Body of pancreas (tissue), 4 donors: ENCODE data around the gene LMX1A. TPM values are rescaled to one million over a fixed set of nuclear protein-coding genes. Genes with fewer than 3 reads are reported as not detected.

ENCODE experiments used
- ATAC-seq: fragments of 150-250 bp; one replicate; pipeline ENCODE4 v1.9.1; 2016
- DNase-seq, 4 donors: peaks; one replicate each; pipeline ENCODE4 v3.0.0-alpha.2; 2019
- H3K27ac ChIP-seq, 4 donors: fragments of 200-600 bp; sonication (generic); 1 replicate in 3 of 4; 2 replicates in 1 of 4; pipeline versions ENCODE4 v1.5.1 to v1.6.1; 2016 to 2019; ENCODE audit warnings: mild to moderate bottlenecking in 1 of 4, mixed read lengths in 1 of 4, moderate library complexity in 1 of 4
- H3K27me3 ChIP-seq, 2 donors: fragments of 200-600 bp; sonication (generic); one replicate each; pipeline ENCODE4 v1.6.0; 2016; ENCODE audit warnings: mild to moderate bottlenecking in 1 of 2
- H3K36me3 ChIP-seq, 2 donors: fragments of 200-600 bp; sonication (generic); replicated peaks in 1 of 2; 2 replicates each; pipeline ENCODE4 v1.5.1; 2016; ENCODE audit warnings: low read depth in 2 of 2; ENCODE audit not compliant: insufficient read depth in 1 of 2
- H3K4me1 ChIP-seq: fragments of 200-600 bp; sonication (generic); one replicate; pipeline ENCODE4 v1.6.0; 2016
- H3K4me3 ChIP-seq, 2 donors: fragments of 200-600 bp; sonication (generic); 1 replicate in 1 of 2; 2 replicates in 1 of 2; pipeline ENCODE4 v1.5.1; 2016 to 2019
- H3K9me3 ChIP-seq, 3 donors: fragments of 200-600 bp; sonication (generic); 1 replicate in 2 of 3; 2 replicates in 1 of 3; pipeline ENCODE4 v1.5.1; 2016
- POLR2A ChIP-seq, 3 donors: fragments of 450-650 bp; IDR thresholded peaks; one replicate each; pipeline ENCODE4 v1.6.1; 2016; ENCODE audit warnings: antibody characterized with exemption in 3 of 3, mild to moderate bottlenecking in 2 of 3
- WGBS, 2 donors: methylation state at CpG; one replicate each; pipeline ENCODE4 v1.1.5; 2017; 5-methylcytosine and 5-hydroxymethylcytosine counted together
- intact Hi-C: fragments of 100-400 bp; cut with DNase I; formaldehyde crosslinking; loops from one replicate; pipeline ENCODE4 v1.15.1; 2023
- total RNA-seq, 2 donors: library from RNA; depleted of rRNA; stranded (reverse); fragments of >200 nt; gene quantifications; one replicate each; pipeline ENCODE4 v1.1.0, GENCODE V29; 2016
- TF ChIP-seq, protein P1 (sequence below), 7 experiments: fragments of 450-650 bp in 4 of 7; fragments of 200-600 bp in 3 of 7; sonication (generic) in 3 of 7; IDR thresholded peaks; one replicate each; pipeline ENCODE4 v1.5.1; 2016 to 2019; ENCODE audit warnings: antibody characterized with exemption in 7 of 7

LMX1A gene
- total RNA-seq, 2 donors from 2014 or later, result not detected

DNA sequence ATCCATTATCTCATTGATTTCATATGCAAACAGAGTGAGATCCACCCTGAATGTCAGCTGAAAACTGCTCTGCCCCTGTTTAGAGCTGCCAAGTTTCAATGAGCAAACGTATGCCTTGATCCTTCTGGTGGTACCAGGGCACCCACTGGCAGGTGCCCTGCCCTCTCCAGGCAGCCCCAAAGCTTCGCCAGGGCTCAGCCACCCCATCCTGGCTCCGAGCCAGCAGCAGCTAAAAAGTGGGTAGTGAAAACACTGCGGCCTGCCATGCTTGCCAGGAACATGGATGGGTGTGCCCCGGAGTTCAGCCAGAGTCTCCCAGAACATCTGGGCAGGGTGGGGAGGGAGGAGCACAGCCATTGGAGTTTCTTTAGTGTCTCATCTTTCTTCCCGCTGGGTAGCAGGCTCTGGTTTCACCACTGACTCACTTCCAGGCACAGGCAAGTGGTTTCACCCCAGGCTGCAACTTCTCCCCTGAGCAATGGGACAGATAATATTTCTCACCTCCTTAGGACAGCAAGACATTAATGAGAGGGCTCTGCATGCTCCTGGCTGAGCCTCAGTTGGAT is 8.1 kb upstream of the LMX1A start:
- no peaks in the 10 kb centered on the region for H3K9me3 ChIP-seq
- no peak for TF ChIP-seq POLR2A (IDR thresholded peaks at IDR 0.05)
- TF ChIP-seq, protein P1, sequence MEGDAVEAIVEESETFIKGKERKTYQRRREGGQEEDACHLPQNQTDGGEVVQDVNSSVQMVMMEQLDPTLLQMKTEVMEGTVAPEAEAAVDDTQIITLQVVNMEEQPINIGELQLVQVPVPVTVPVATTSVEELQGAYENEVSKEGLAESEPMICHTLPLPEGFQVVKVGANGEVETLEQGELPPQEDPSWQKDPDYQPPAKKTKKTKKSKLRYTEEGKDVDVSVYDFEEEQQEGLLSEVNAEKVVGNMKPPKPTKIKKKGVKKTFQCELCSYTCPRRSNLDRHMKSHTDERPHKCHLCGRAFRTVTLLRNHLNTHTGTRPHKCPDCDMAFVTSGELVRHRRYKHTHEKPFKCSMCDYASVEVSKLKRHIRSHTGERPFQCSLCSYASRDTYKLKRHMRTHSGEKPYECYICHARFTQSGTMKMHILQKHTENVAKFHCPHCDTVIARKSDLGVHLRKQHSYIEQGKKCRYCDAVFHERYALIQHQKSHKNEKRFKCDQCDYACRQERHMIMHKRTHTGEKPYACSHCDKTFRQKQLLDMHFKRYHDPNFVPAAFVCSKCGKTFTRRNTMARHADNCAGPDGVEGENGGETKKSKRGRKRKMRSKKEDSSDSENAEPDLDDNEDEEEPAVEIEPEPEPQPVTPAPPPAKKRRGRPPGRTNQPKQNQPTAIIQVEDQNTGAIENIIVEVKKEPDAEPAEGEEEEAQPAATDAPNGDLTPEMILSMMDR (IDR thresholded peaks at IDR 0.05), result no peak
- DNase-seq, result no peak
- H3K4me3 ChIP-seq, result no peak overlapping the region
- 11 to 21% methylated on average over 4 to 6 of the region's 6 CpGs for WGBS, 2 donors
- H3K27ac ChIP-seq, result no peak overlapping the region
- no peaks in the 10 kb centered on the region for H3K4me1 ChIP-seq
- H3K36me3 ChIP-seq, result no peaks in the 10 kb centered on the region
- H3K27me3 ChIP-seq, result no peaks in the 10 kb centered on the region
- intact Hi-C loops, result no loop called here
- ATAC-seq, result no peak

DNA sequence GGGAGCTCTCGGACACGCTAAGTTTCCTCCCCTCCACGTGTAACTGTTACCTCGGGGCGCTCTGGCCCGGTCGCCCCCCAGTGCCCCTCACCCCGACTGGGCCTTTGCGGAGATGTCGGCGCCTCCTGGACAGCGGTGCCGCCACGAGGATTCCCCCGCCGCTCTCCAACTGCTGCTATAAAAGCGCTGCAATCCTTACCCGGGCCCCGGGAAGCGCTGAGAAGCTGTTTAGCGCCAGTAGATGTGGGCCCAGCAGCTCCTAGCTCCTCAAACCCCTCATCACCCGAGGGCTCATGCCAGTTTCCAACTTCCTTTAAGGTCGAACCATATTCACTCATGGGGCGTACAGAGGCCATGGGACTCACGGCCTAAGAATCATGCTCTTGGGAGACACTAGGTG is 361 bp upstream of the LMX1A start:
- Histone ChIP-seq H3K36me3 (no peaks in the 10 kb centered on the region), H3K9me3 (no peaks in the 10 kb centered on the region), H3K4me1 (peaks cover 33% of the 10 kb centered on the region), H3K27me3 (peaks cover 0 to 21% of the 10 kb centered on the region in 2 donors), H3K4me3 (no peak overlapping the region), H3K27ac (no peak overlapping the region)
- intact Hi-C loops, result no loop called here
- TF ChIP-seq, protein P1 (IDR thresholded peaks at IDR 0.05), result no peak
- no peak for TF ChIP-seq POLR2A (IDR thresholded peaks at IDR 0.05)
- ATAC-seq (no peak), DNase-seq (no peak)
- 14 to 35% methylated on average over 15 to 25 of the region's 25 CpGs for WGBS, 2 donors

DNA sequence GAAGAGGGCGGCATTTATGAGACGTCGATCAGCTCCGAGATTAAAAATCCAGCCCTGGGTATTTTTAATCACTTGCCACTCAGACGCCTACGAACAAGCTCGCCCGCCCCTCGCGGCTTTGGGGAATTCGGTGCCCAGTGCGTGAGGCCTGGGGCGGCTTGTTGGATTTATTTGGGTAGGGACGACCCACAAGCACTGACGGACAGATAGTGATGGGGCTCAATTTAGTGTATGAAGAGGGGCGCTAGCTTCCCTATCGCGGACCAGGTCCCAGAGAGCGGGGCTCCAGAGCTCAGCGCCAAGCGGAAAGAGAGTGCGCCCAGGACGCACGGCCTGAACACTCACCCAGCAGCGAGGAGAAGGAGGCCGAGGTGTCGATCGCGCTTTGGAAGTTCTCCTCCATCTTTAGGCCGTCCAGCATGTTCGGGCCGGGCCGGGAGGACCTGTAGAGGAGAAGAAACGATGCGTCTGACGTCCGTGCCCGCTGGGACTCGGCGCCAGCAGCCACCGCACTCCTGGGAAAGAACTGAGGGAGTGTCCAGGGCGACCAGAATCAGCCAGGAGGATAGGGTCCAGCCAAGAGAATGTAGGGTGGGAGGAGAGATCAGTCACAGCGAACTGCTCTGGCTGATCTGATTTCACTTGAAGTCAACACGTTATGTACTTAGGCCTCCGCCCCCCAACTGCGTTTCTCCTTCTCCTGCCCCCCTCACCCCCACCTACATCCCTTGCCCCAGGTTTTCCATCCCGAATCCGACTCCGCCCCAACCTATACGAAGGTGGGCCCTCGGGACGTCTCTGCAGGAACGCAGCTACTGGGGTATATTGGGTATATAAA is 1.2 kb downstream of the LMX1A start:
- TF ChIP-seq, protein P1 (IDR thresholded peaks at IDR 0.05), result no peak
- TF ChIP-seq POLR2A (IDR thresholded peaks at IDR 0.05), result no peak
- peaks cover 34% of the 10 kb centered on the region for H3K4me1 ChIP-seq
- H3K27me3 ChIP-seq, result peaks cover 0 to 30% of the 10 kb centered on the region in 2 donors
- no peak overlapping the region for H3K4me3 ChIP-seq
- H3K9me3 ChIP-seq, result no peaks in the 10 kb centered on the region
- WGBS, 2 donors, result 2 to 3% methylated on average over 53 of the region's 53 CpGs
- no peak overlapping the region for H3K27ac ChIP-seq
- no peaks in the 10 kb centered on the region for H3K36me3 ChIP-seq
- intact Hi-C loops, result no loop called here
- ATAC-seq, result no peak
- DNase-seq, result no peak

DNA sequence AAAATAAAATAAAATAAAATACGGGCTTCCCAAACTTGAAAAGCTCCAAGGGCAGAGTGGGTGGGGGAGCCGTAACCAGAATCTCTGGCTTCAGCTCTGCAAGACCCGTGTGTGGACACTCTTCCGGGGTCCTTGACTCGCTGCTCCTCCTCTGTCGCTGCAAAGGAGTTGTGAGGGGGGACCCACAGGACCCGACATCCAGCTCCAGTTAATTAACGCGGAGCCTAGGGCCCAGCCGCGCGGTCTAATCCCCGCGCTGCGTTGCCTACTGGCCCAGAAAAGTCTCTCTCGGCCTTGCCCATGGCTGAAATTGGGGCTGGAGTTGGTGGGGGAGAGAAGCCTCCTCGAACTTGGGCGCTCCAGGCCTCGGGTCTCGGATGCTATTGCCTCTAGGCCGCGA is 1.8 kb downstream of the LMX1A start:
- ATAC-seq (no peak), DNase-seq (no peak)
- intact Hi-C loops, result no loop called here
- H3K4me3 ChIP-seq, result no peak overlapping the region
- H3K27ac ChIP-seq, result no peak overlapping the region
- H3K36me3 ChIP-seq, result no peaks in the 10 kb centered on the region
- peaks cover 34% of the 10 kb centered on the region for H3K4me1 ChIP-seq
- TF ChIP-seq POLR2A (IDR thresholded peaks at IDR 0.05), result no peak
- TF ChIP-seq, protein P1 (IDR thresholded peaks at IDR 0.05), result no peak
- 3 to 6% methylated on average over 22 of the region's 22 CpGs for whole genome bisulfite sequencing, 2 donors
- peaks cover 0 to 30% of the 10 kb centered on the region in 2 donors for H3K27me3 ChIP-seq
- H3K9me3 ChIP-seq, result no peaks in the 10 kb centered on the region
